IMR-90 (cell line): ENCODE measurements around the gene RNF114. TPM values are rescaled to one million over a fixed set of nuclear protein-coding genes. Genes with fewer than 3 reads are reported as not detected.
"Not testable (repeated sequence)": the region's sequence is repeated elsewhere in the genome, so short reads cannot be mapped to it uniquely, and the experiment has no call there.

Experiments used
- ATAC-seq: fragments of 200-7000 bp; cut with Tn5 transposase; 2 replicates; pipeline ENCODE4 v1.9.1; 2020; ENCODE audit warnings: low read depth, mild to moderate bottlenecking, moderate library complexity
- BruUV-seq: library from RNA; stranded (reverse); fragments of 400-500 nt; replicated peaks from 2 replicates; lab custom pipeline; 2021; lab: Mats Ljungman, UMichigan
- CTCF ChIA-PET: fragments of 300-600 bp; formaldehyde crosslinking; extraction: SDS; loops from one replicate; lab custom pipeline; 2021; ENCODE audit warnings: antibody characterized with exemption; lab: Yijun Ruan, JAX
- POLR2A ChIA-PET: fragments of 300-600 bp; sonication (Branson Sonifier 250); formaldehyde crosslinking; loops from one replicate; lab custom pipeline; 2022; ENCODE audit warnings: antibody characterized with exemption; ENCODE audit not compliant: unreplicated experiment; lab: Charles Lee
- DNase-seq: peaks from one replicate; pipeline ENCODE4 v3.0.0; 2013
- H2AFZ ChIP-seq: replicated peaks from 2 replicates; pipeline ENCODE3; 2013; ENCODE audit warnings: low read length, mild to moderate bottlenecking; ENCODE audit not compliant: poor library complexity
- H2AK5ac ChIP-seq: 2 replicates; pipeline ENCODE4 v1.6.1; 2013; ENCODE audit warnings: low read depth, low read length, inconsistent platforms
- H2AK9ac ChIP-seq: replicated peaks from 2 replicates; pipeline ENCODE3; 2013; ENCODE audit warnings: mild to moderate bottlenecking, low read depth, low read length, moderate library complexity; ENCODE audit not compliant: poor library complexity
- H2BK120ac ChIP-seq: 2 replicates; pipeline ENCODE4 v1.6.1; 2013; ENCODE audit warnings: low read depth, low read length, inconsistent platforms
- H2BK15ac ChIP-seq: 3 replicates; pipeline ENCODE4 v1.6.1; 2013; ENCODE audit warnings: low read depth, low read length, inconsistent platforms
- H2BK20ac ChIP-seq: 2 replicates; pipeline ENCODE4 v1.6.1; 2013; ENCODE audit warnings: low read depth, mild to moderate bottlenecking, inconsistent platforms, low read length, moderate library complexity
- H2BK5ac ChIP-seq: 2 replicates; pipeline ENCODE4 v1.6.1; 2013; ENCODE audit warnings: mild to moderate bottlenecking, low read depth, low read length, inconsistent platforms; ENCODE audit not compliant: poor library complexity, severe bottlenecking
- H3K14ac ChIP-seq: replicated peaks from 2 replicates; pipeline ENCODE4 v1.6.1; 2013; ENCODE audit warnings: low read depth, low read length, inconsistent platforms
- H3K18ac ChIP-seq: 2 replicates; pipeline ENCODE4 v1.6.1; 2013; ENCODE audit warnings: low read depth, low read length, control low read depth
- H3K23ac ChIP-seq: 2 replicates; pipeline ENCODE4 v1.6.1; 2013; ENCODE audit warnings: low read depth, low read length, inconsistent platforms
- H3K27ac ChIP-seq: 2 replicates; pipeline ENCODE4 v1.5.1; 2013; ENCODE audit warnings: mild to moderate bottlenecking, control low read depth, low read length; ENCODE audit not compliant: insufficient read depth
- H3K27me3 ChIP-seq: 2 replicates; pipeline ENCODE4 v1.6.1; 2013; ENCODE audit warnings: low read length; ENCODE audit not compliant: control insufficient read depth, insufficient read depth
- H3K36me3 ChIP-seq: 2 replicates; pipeline ENCODE4 v1.6.1; 2013; ENCODE audit warnings: low read length, mixed read lengths; ENCODE audit not compliant: control insufficient read depth, insufficient read depth
- H3K4ac ChIP-seq: 2 replicates; pipeline ENCODE4 v1.6.1; 2013; ENCODE audit warnings: low read depth, low read length, inconsistent platforms
- H3K4me1 ChIP-seq: 2 replicates; pipeline ENCODE4 v1.6.1; 2013; ENCODE audit warnings: low read length, mixed read lengths; ENCODE audit not compliant: control insufficient read depth, insufficient read depth
- H3K4me2 ChIP-seq: 2 replicates; pipeline ENCODE4 v1.6.1; 2013; ENCODE audit warnings: low read depth, mild to moderate bottlenecking, control low read depth, low read length, moderate library complexity
- H3K4me3 ChIP-seq: 2 replicates; pipeline ENCODE4 v1.5.1; 2013; ENCODE audit warnings: low read depth, mild to moderate bottlenecking, control low read depth, low read length, moderate library complexity; ENCODE audit not compliant: insufficient read depth
- H3K56ac ChIP-seq: 2 replicates; pipeline ENCODE4 v1.6.1; 2013; ENCODE audit warnings: low read length, inconsistent platforms; ENCODE audit not compliant: insufficient read depth; ENCODE audit errors: extremely low read depth
- H3K79me1 ChIP-seq, 2 experiments: 2 replicates each; pipeline ENCODE4 v1.6.1; 2013; ENCODE audit warnings: low read length in 2 of 2, inconsistent platforms in 1 of 2, low read depth in 1 of 2
- H3K9ac ChIP-seq: 2 replicates; pipeline ENCODE4 v1.6.1; 2013; ENCODE audit warnings: low read depth, low read length, control low read depth
- H3K9me1 ChIP-seq: 2 replicates; pipeline ENCODE4 v1.6.1; 2013; ENCODE audit warnings: low read length, inconsistent platforms; ENCODE audit not compliant: insufficient read depth
- H3K9me3 ChIP-seq: 2 replicates; pipeline ENCODE4 v1.6.1; 2013; ENCODE audit warnings: low read length; ENCODE audit not compliant: control insufficient read depth, insufficient read depth
- H4K20me1 ChIP-seq: 2 replicates; pipeline ENCODE4 v1.6.1; 2013; ENCODE audit warnings: low read length, inconsistent platforms; ENCODE audit not compliant: insufficient read depth
- H4K5ac ChIP-seq: 2 replicates; pipeline ENCODE4 v1.6.1; 2013; ENCODE audit warnings: mild to moderate bottlenecking, low read depth, low read length, control low read depth
- H4K8ac ChIP-seq, 2 experiments: 2 replicates each; pipeline ENCODE4 v1.6.1; 2013; ENCODE audit warnings: low read depth in 2 of 2, low read length in 2 of 2, control low read depth in 1 of 2, inconsistent platforms in 1 of 2
- H4K91ac ChIP-seq: 2 replicates; pipeline ENCODE4 v1.6.1; 2013; ENCODE audit warnings: low read depth, low read length, inconsistent platforms; ENCODE audit not compliant: insufficient read depth
- MXI1 ChIP-seq: IDR thresholded peaks from 2 replicates; pipeline ENCODE4 v1.6.1; 2012; ENCODE audit warnings: low read depth, mild to moderate bottlenecking, low read length, moderate library complexity, borderline replicate concordance
- SMC3 ChIP-seq: fragments of 150-350 bp; IDR thresholded peaks from 2 replicates; pipeline ENCODE4 v1.6.1; 2016; ENCODE audit warnings: low read depth, mild to moderate bottlenecking, antibody characterized with exemption, low read length, moderate library complexity
- USF2 ChIP-seq: fragments of 150-350 bp; IDR thresholded peaks from 2 replicates; pipeline ENCODE4 v1.6.1; 2017; ENCODE audit warnings: mild to moderate bottlenecking, antibody characterized with exemption, low read length, low read depth
- WGBS, 2 experiments: methylation state at CpG; one replicate each; pipeline versions ENCODE4 v1.1.5 to v1.1.7; 2013; ENCODE audit warnings: missing lambda C conversion rate in 2 of 2; ENCODE audit not compliant: insufficient read length in 1 of 2; ENCODE audit errors: extremely low coverage in 2 of 2; 5-methylcytosine and 5-hydroxymethylcytosine counted together
- dilution Hi-C: fragments of 300-500 bp; cut with HindIII; formaldehyde crosslinking; loops from one replicate; pipeline ENCODE4 v1.14.3; 2018; ENCODE audit warnings: low sequenced_read_pairs; ENCODE audit not compliant: unreplicated experiment
- in situ Hi-C: fragments of 300-500 bp; cut with MboI; formaldehyde crosslinking; loops from 3 replicates; pipeline ENCODE4 v1.14.3; 2019; ENCODE audit warnings: low sequenced_read_pairs, inconsistent platforms, mixed read lengths
- intact Hi-C: fragments of 100-400 bp; cut with micrococcal nuclease; formaldehyde crosslinking; loops from 2 replicates; pipeline ENCODE4 v1.10.0; 2022
- polyA plus RNA-seq, 3 experiments: library from polyadenylated mRNA; depleted of rRNA; stranded (reverse); fragments of >200 nt; gene quantifications; 2 replicates each; pipeline ENCODE4 v1.2.3, GENCODE V29; 2012; ENCODE audit warnings: low replicate concordance in 1 of 3
- total RNA-seq: library from RNA; depleted of rRNA; stranded (reverse); fragments of >200 nt; gene quantifications from 2 replicates; pipeline ENCODE4 v1.2.3, GENCODE V29; 2012
- TF ChIP-seq, protein P1 (sequence below): fragments of 150-350 bp; IDR thresholded peaks from 2 replicates; pipeline ENCODE4 v1.6.1; 2016; ENCODE audit warnings: low read depth, mild to moderate bottlenecking, low read length, moderate library complexity, borderline replicate concordance

RNF114 gene
- total and polyA plus RNA-seq, 2 of the 4 experiments (the other 2 are of a cell fraction), result 44.6 to 62.3 TPM

- Histone ChIP-seq H3K4me3 (no peak overlapping the region), H3K9me3 (no peaks in the 10 kb centered on the region), H4K91ac (no peak overlapping the region), H3K56ac (no peak overlapping the region), H3K23ac (no peak overlapping the region), H2BK20ac (no peak overlapping the region), H3K79me1 (peaks cover 44 to 56% of the 10 kb centered on the region in 2 experiments), H3K18ac (no peak overlapping the region), H3K9me1 (peaks cover 22% of the 10 kb centered on the region), H3K4me2 (no peak overlapping the region), H3K36me3 (peaks cover 58% of the 10 kb centered on the region), H3K14ac (no peak overlapping the region), H2AK5ac (no peak overlapping the region), H3K27me3 (no peaks in the 10 kb centered on the region), H4K20me1 (no peaks in the 10 kb centered on the region), H4K5ac (no peak overlapping the region), H3K4ac (no peak overlapping the region), H3K9ac (no peak overlapping the region), H2AFZ (no peak overlapping the region), H3K27ac (no peak overlapping the region), H2BK120ac (no peak overlapping the region), H3K4me1 (peaks cover 5% of the 10 kb centered on the region), H2BK15ac (no peak overlapping the region), H4K8ac (no peak overlapping the region), H2AK9ac (no peak overlapping the region), H2BK5ac (no peak overlapping the region)
- DNase-seq (no peak), ATAC-seq (no peak)
- ChIA-PET POLR2A (no interaction called here), CTCF (no interaction called here)
- dilution Hi-C loops, result no loop called here
- WGBS, 2 experiments, result 95% methylated on average over 10 of the region's 18 CpGs; no CpG with 5 or more reads in 1 of the 2 experiments
- no TSS peak for BruUV-seq
- intact Hi-C loops, result no loop called here
- TF ChIP-seq, protein P1, sequence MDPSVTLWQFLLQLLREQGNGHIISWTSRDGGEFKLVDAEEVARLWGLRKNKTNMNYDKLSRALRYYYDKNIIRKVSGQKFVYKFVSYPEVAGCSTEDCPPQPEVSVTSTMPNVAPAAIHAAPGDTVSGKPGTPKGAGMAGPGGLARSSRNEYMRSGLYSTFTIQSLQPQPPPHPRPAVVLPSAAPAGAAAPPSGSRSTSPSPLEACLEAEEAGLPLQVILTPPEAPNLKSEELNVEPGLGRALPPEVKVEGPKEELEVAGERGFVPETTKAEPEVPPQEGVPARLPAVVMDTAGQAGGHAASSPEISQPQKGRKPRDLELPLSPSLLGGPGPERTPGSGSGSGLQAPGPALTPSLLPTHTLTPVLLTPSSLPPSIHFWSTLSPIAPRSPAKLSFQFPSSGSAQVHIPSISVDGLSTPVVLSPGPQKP, result no peak
- no peak for TF ChIP-seq MXI1
- TF ChIP-seq SMC3, result no peak
- no peak for TF ChIP-seq USF2
- in situ Hi-C loops, result no loop called here
These were observed 20.5 kb downstream of the RNF114 start for GRCh38 chr20:49956689-49957088.

- intact Hi-C loops, H2BK20ac ChIP-seq, H2BK5ac ChIP-seq, DNase-seq, H2BK120ac ChIP-seq, H4K91ac ChIP-seq, H3K27me3 ChIP-seq, H3K9me3 ChIP-seq, H2AFZ ChIP-seq, ATAC-seq, H4K8ac ChIP-seq, H2AK9ac ChIP-seq, in situ Hi-C loops, H3K27ac ChIP-seq, CTCF ChIA-PET, H3K56ac ChIP-seq, H4K20me1 ChIP-seq, H3K9ac ChIP-seq, H3K18ac ChIP-seq, H3K4me3 ChIP-seq, H3K4me1 ChIP-seq, H4K5ac ChIP-seq, H3K14ac ChIP-seq, dilution Hi-C loops, H2BK15ac ChIP-seq, BruUV-seq, H3K4ac ChIP-seq, H3K4me2 ChIP-seq, H3K23ac ChIP-seq: not testable (repeated sequence)
- Histone ChIP-seq H3K79me1 (peaks cover 38 to 52% of the 10 kb centered on the region in 2 experiments), H2AK5ac (peak overlapping the region; percentile 32; the same call in 1 of the 2 replicates), H3K36me3 (peaks cover 52% of the 10 kb centered on the region), H3K9me1 (peaks cover 16% of the 10 kb centered on the region)
- POLR2A ChIA-PET, result interaction anchor here (0.6 kb wide), 1 partner anchor 78 kb away, joined by 5 read pairs; no protein-coding TSS in a partner anchor
- 86% methylated on average over 2 of the region's 12 CpGs; no CpG with 5 or more reads in 1 of the 2 experiments for WGBS, 2 experiments
These were observed 21.1 kb downstream of the RNF114 start for GRCh38 chr20:49957089-49957938.
